Measurements from ENCODE around the gene ELP4.

DNA sequence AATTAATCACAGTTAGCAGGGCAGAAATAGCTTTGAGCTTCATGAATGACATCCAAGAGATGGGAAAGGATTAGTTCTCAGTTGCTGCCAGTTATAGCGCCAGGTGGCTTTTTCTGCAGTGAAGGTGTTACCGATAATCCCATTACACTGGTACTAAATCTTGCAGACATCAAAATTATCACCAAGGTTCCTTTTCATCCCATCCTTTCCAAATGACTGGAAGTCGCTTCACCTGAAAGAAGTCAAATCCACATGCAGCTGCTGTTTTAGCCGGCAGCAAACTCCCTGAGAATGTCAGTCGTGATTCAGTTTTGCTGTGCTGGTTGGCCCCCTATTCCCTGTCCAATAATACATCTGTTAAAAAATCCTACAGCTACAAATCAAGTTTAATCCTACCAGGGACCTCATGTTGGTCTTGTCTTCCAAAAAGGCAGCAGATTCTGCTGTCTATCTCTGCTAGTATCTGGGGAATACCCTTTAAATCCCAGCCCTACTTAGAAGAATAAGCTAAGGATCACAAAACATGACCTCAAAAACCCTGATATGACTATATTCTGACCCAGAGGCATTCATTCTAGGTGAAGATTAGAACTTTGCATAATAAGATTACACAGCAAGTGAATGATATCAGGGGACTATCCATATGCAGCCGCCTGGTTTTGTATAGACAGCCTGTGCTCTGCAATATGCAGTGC lies 31.9 kb upstream of the ELP4 start:
- TF ChIP-seq POLR2AphosphoS5 (IDR thresholded peaks at IDR 0.05; ENCODE audit: borderline replicate concordance, low read depth, low read length): no peak
- TF ChIP-seq EZH2 (IDR thresholded peaks at IDR 0.05): no peak
